OCI-LY1 (cell line): Measurements from ENCODE around the gene ARHGAP10.

Experiments
- EZH2 ChIP-seq: fragments of 200-600 bp; sonication (generic), shearing (Covaris generic); IDR thresholded peaks from 2 replicates; pipeline ENCODE4 v1.8.0; 2017; ENCODE audit warnings: borderline replicate concordance, mixed run types, mild to moderate bottlenecking, antibody characterized with exemption, low read length, moderate library complexity, mixed read lengths
- TF ChIP-seq, protein P1 (sequence below): fragments of 200-600 bp; sonication (generic), shearing (Covaris generic); IDR thresholded peaks from 2 replicates; pipeline ENCODE4 v1.5.1; 2017; ENCODE audit warnings: mild to moderate bottlenecking, antibody characterized with exemption, low read length, moderate library complexity, mixed read lengths

DNA sequence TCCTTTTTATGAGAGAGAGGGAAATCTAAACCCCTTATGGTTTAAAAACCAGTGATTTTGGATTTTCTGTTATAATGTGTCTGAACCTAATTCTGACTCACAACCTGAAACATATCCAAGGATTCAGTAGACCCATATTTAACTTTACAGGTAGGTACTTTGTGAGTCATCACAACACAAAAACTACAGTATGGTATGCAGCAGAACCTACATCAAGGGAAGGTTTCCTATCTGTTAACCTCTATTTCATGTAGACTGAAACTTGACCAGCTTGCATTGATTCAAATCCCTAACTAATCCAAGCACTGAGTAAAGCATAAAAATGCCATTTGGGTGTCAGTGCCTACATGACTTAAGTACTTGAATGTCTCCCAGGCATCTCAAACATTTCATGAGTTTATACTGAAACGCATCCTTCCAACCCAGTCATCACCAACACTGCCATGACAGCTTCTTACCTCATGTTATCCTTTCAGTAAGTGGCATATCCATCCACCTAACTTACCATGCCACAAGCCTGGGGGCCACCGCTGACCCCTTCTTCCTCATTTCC, 4.3 kb upstream of the ARHGAP10 start:
- TF ChIP-seq, protein P1, sequence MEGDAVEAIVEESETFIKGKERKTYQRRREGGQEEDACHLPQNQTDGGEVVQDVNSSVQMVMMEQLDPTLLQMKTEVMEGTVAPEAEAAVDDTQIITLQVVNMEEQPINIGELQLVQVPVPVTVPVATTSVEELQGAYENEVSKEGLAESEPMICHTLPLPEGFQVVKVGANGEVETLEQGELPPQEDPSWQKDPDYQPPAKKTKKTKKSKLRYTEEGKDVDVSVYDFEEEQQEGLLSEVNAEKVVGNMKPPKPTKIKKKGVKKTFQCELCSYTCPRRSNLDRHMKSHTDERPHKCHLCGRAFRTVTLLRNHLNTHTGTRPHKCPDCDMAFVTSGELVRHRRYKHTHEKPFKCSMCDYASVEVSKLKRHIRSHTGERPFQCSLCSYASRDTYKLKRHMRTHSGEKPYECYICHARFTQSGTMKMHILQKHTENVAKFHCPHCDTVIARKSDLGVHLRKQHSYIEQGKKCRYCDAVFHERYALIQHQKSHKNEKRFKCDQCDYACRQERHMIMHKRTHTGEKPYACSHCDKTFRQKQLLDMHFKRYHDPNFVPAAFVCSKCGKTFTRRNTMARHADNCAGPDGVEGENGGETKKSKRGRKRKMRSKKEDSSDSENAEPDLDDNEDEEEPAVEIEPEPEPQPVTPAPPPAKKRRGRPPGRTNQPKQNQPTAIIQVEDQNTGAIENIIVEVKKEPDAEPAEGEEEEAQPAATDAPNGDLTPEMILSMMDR: no peak
- no peak for TF ChIP-seq EZH2
